Adrenal gland (tissue), 5 donors: ENCODE results near the gene LMNTD2.

Experiments
- CTCF ChIP-seq, 6 experiments: fragments of 450-650 bp in 4 of 6; fragments of 200-600 bp in 2 of 6; sonication (generic) in 1 of 6; IDR thresholded peaks; 1 replicate in 5 of 6; 2 replicates in 1 of 6; pipeline versions ENCODE4 v1.5.1 to v1.8.0; 2016 to 2021; ENCODE audit warnings: antibody characterized with exemption in 6 of 6, mild to moderate bottlenecking in 2 of 6, moderate library complexity in 1 of 6
- POLR2A ChIP-seq, 2 donors: fragments of 450-650 bp; IDR thresholded peaks; one replicate each; pipeline ENCODE4 v1.6.1; 2017; ENCODE audit warnings: antibody characterized with exemption in 2 of 2, mild to moderate bottlenecking in 2 of 2, moderate library complexity in 1 of 2
- donor health status: DM: no; HTN: no; CAD: no.

- no peak for TF ChIP-seq POLR2A (IDR thresholded peaks at IDR 0.05)
- no peak for TF ChIP-seq CTCF (IDR thresholded peaks at IDR 0.05)
Observed at GRCh38 chr11:596374-596773, 35.8 kb upstream of the LMNTD2 start.
